SK-N-SH (cell line): ENCODE data around the gene OSBPL2. TPM values are rescaled to one million over a fixed set of nuclear protein-coding genes. Genes with fewer than 3 reads are reported as not detected.

Source experiments
- CTCF ChIA-PET: fragments of 300-600, 350-600 bp; formaldehyde crosslinking; extraction: SDS; loops from one replicate; lab custom pipeline; 2021; lab: Yijun Ruan, JAX
- POLR2A ChIA-PET: fragments of 350-600 bp; sonication (Branson Sonifier 250); formaldehyde crosslinking; extraction: SDS; loops from one replicate; lab custom pipeline; 2020; ENCODE audit warnings: antibody characterized with exemption, inconsistent platforms; lab: Yijun Ruan, JAX
- DNase-seq: peaks from one replicate; pipeline ENCODE4 v3.0.0; 2012
- H2AFZ ChIP-seq: fragments of 200-600 bp; sonication (generic); 2 replicates; pipeline ENCODE4 v1.8.1; 2016; ENCODE audit warnings: antibody characterized with exemption, mild to moderate bottlenecking, low read depth
- H3F3A ChIP-seq: fragments of 200-600 bp; sonication (generic); replicated peaks from 2 replicates; pipeline ENCODE3; 2016; ENCODE audit warnings: antibody characterized with exemption, mild to moderate bottlenecking; ENCODE audit not compliant: insufficient read depth
- H3K27ac ChIP-seq, 2 experiments: fragments of 200-500 bp in 1 of 2; fragments of 200-600 bp in 1 of 2; sonication (Bioruptor generic) in 1 of 2; sonication (generic), shearing (Covaris generic) in 1 of 2; 2 replicates each; pipeline versions ENCODE4 v1.5.1 to v1.6.1; 2014 to 2016; ENCODE audit warnings: low read depth in 2 of 2, inconsistent platforms in 1 of 2, low read length in 1 of 2, mild to moderate bottlenecking in 1 of 2, mixed read lengths in 1 of 2
- H3K27me3 ChIP-seq: fragments of 200-600 bp; sonication (generic), shearing (Covaris generic); 2 replicates; pipeline ENCODE4 v1.6.1; 2016; ENCODE audit warnings: mixed run types; ENCODE audit not compliant: insufficient read depth
- H3K36me3 ChIP-seq, 2 experiments: fragments of 200-500 bp in 1 of 2; fragments of 200-600 bp in 1 of 2; sonication (Bioruptor generic) in 1 of 2; sonication (generic) in 1 of 2; replicated peaks in 1 of 2; 2 replicates each; pipeline versions ENCODE3 to v1.5.1; 2014 to 2016; ENCODE audit warnings: low read length in 1 of 2, mild to moderate bottlenecking in 1 of 2; ENCODE audit not compliant: insufficient read depth in 2 of 2, control insufficient read depth in 1 of 2
- H3K4me1 ChIP-seq, 2 experiments: fragments of 200-500 bp in 1 of 2; fragments of 200-600 bp in 1 of 2; sonication (Bioruptor generic) in 1 of 2; sonication (generic), shearing (Covaris generic) in 1 of 2; 2 replicates each; pipeline versions ENCODE4 v1.5.1 to v1.6.1; 2014 to 2016; ENCODE audit warnings: low read depth in 1 of 2, low read length in 1 of 2, mixed run types in 1 of 2; ENCODE audit not compliant: insufficient read depth in 2 of 2, control insufficient read depth in 1 of 2
- H3K4me2 ChIP-seq: fragments of 200-600 bp; sonication (generic), shearing (Covaris generic); 2 replicates; pipeline ENCODE4 v1.6.1; 2017; ENCODE audit warnings: mixed run types
- H3K4me3 ChIP-seq, 2 experiments: fragments of 200-500 bp in 1 of 2; fragments of 200-600 bp in 1 of 2; sonication (Bioruptor generic) in 1 of 2; sonication (generic), shearing (Covaris generic) in 1 of 2; 2 replicates each; pipeline versions ENCODE4 v1.5.1 to v1.8.1; 2014 to 2016; ENCODE audit warnings: low read depth in 2 of 2, inconsistent platforms in 1 of 2, low read length in 1 of 2, mild to moderate bottlenecking in 1 of 2, mixed read lengths in 1 of 2, moderate library complexity in 1 of 2
- H3K79me2 ChIP-seq: fragments of 200-600 bp; sonication (generic); 2 replicates; pipeline ENCODE4 v1.8.1; 2017; ENCODE audit warnings: mild to moderate bottlenecking; ENCODE audit not compliant: insufficient read depth
- H3K9ac ChIP-seq: fragments of 200-600 bp; sonication (generic); 2 replicates; pipeline ENCODE4 v1.6.1; 2017; ENCODE audit warnings: mixed run types
- H3K9me2 ChIP-seq: fragments of 200-600 bp; sonication (generic); 2 replicates; pipeline ENCODE4 v1.6.1; 2017; ENCODE audit warnings: mixed run types
- H3K9me3 ChIP-seq: fragments of 200-600 bp; sonication (generic); 2 replicates; pipeline ENCODE4 v1.6.1; 2017; ENCODE audit warnings: mixed run types, mild to moderate bottlenecking, moderate library complexity
- H4K20me1 ChIP-seq: fragments of 200-600 bp; sonication (generic); 2 replicates; pipeline ENCODE4 v1.6.1; 2017; ENCODE audit warnings: mild to moderate bottlenecking, mixed run types; ENCODE audit not compliant: insufficient read depth
- CHD2 ChIP-seq: fragments of 150-350 bp; IDR thresholded peaks from 2 replicates; pipeline ENCODE4 v1.6.1; 2018; ENCODE audit warnings: low read length; ENCODE audit not compliant: partially characterized antibody
- ELF1 ChIP-seq: IDR thresholded peaks from 2 replicates; pipeline ENCODE4 v1.4.0; 2012
- FOSL2 ChIP-seq: IDR thresholded peaks from 2 replicates; pipeline ENCODE4 v1.4.0; 2012; ENCODE audit warnings: low read depth, mild to moderate bottlenecking, moderate library complexity, borderline replicate concordance
- GATA2 ChIP-seq: sonication (generic); formaldehyde crosslinking; IDR thresholded peaks from 2 replicates; pipeline ENCODE4 v1.5.0; 2020; ENCODE audit warnings: mild to moderate bottlenecking, missing genetic modification reagents
- JUND ChIP-seq: IDR thresholded peaks from 2 replicates; pipeline ENCODE4 v1.4.0; 2012
- NFIC ChIP-seq: IDR thresholded peaks from 2 replicates; pipeline ENCODE4 v1.4.0; 2012; ENCODE audit warnings: borderline replicate concordance
- POLR2AphosphoS5 ChIP-seq: IDR thresholded peaks from 2 replicates; pipeline ENCODE4 v1.6.1; 2012; ENCODE audit warnings: low read depth, low read length
- RAD21 ChIP-seq: IDR thresholded peaks from 2 replicates; pipeline ENCODE4 v1.6.1; 2012; ENCODE audit warnings: mild to moderate bottlenecking, low read length
- RCOR1 ChIP-seq: fragments of 150-350 bp; IDR thresholded peaks from 2 replicates; pipeline ENCODE4 v1.6.1; 2017; ENCODE audit warnings: antibody characterized with exemption, low read length
- SIN3A ChIP-seq: IDR thresholded peaks from 2 replicates; pipeline ENCODE4 v1.6.1; 2012; ENCODE audit warnings: low read depth, mild to moderate bottlenecking, low read length, moderate library complexity, borderline replicate concordance
- SMC3 ChIP-seq: IDR thresholded peaks from 2 replicates; pipeline ENCODE4 v1.6.1; 2012; ENCODE audit warnings: low read depth, low read length, improper control_type of control experiment
- YY1 ChIP-seq: IDR thresholded peaks from 2 replicates; pipeline ENCODE4 v1.4.0; 2012; ENCODE audit warnings: low read depth, mild to moderate bottlenecking
- WGBS: methylation state at CpG from one replicate; pipeline ENCODE4 v1.1.6; 2017; ENCODE audit warnings: low lambda C conversion rate; 5-methylcytosine and 5-hydroxymethylcytosine counted together
- polyA plus RNA-seq, 3 experiments: library from polyadenylated mRNA; depleted of rRNA; stranded (reverse); fragments of >200 nt; gene quantifications; 2 replicates each; pipeline ENCODE4 v1.2.3, GENCODE V29; 2012
- TF ChIP-seq, protein P1 (sequence below): fragments of 150-350 bp; IDR thresholded peaks from 2 replicates; pipeline ENCODE4 v1.6.1; 2017; ENCODE audit warnings: antibody characterized with exemption, low read length, low read depth, borderline replicate concordance
- TF ChIP-seq, protein P2 (sequence below): IDR thresholded peaks from 2 replicates; pipeline ENCODE4 v1.4.0; 2012; ENCODE audit warnings: low read depth, borderline replicate concordance
- TF ChIP-seq, protein P3 (sequence below): fragments of 150-350 bp; IDR thresholded peaks from 2 replicates; pipeline ENCODE4 v1.6.1; 2016; ENCODE audit warnings: mild to moderate bottlenecking, low read depth, low read length

Gene OSBPL2
- polyA plus RNA-seq, 1 of the 3 experiments (the other 2 are of a cell fraction): 17.7 TPM

GRCh38 chr20:62307226-62308101, 69.1 kb downstream of the OSBPL2 start (continued):
- TF ChIP-seq, protein P1, sequence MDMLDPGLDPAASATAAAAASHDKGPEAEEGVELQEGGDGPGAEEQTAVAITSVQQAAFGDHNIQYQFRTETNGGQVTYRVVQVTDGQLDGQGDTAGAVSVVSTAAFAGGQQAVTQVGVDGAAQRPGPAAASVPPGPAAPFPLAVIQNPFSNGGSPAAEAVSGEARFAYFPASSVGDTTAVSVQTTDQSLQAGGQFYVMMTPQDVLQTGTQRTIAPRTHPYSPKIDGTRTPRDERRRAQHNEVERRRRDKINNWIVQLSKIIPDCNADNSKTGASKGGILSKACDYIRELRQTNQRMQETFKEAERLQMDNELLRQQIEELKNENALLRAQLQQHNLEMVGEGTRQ: no peak
- TF ChIP-seq NFIC (no peak), SIN3A (no peak)

GRCh38 chr20:62308102-62308822, 69.9 kb downstream of the OSBPL2 start:
- no peaks in the 10 kb centered on the region for H3K9me3 ChIP-seq
- H2AFZ ChIP-seq: no peak overlapping the region
- TF ChIP-seq NFIC (no peak), SMC3 (no peak), POLR2AphosphoS5 (no peak), FOSL2 (no peak), CHD2 (no peak)
- TF ChIP-seq, protein P1: no peak
- H3K9ac ChIP-seq: no peak overlapping the region
- H3K4me3 ChIP-seq: no peak overlapping the region
- peaks cover 39% of the 10 kb centered on the region for H3K79me2 ChIP-seq
- POLR2A ChIA-PET: no interaction called here
- no peaks in the 10 kb centered on the region for H3K9me2 ChIP-seq
- peaks cover 7 to 26% of the 10 kb centered on the region in 2 experiments; a peak in 2 of 4 replicates for H3K4me1 ChIP-seq
- H3K36me3 ChIP-seq: peaks cover 5 to 85% of the 10 kb centered on the region in 2 experiments
- CTCF ChIA-PET: interaction anchor here (0.9 to 4.8 kb wide), 2 partner anchors 60 to 74 kb away, joined by 3 to 28 read pairs; no protein-coding TSS in a partner anchor
- WGBS: 96% methylated on average over 17 of the region's 29 CpGs
- H3K27me3 ChIP-seq: no peaks in the 10 kb centered on the region
- H4K20me1 ChIP-seq: peaks cover 53% of the 10 kb centered on the region
- no peak overlapping the region; a peak in 1 of 4 replicates for H3K27ac ChIP-seq
- no peak for DNase-seq
- peaks cover 13% of the 10 kb centered on the region for H3F3A ChIP-seq
- no peak overlapping the region for H3K4me2 ChIP-seq

- H2AFZ ChIP-seq: no peak overlapping the region
- H4K20me1 ChIP-seq: peaks cover 42% of the 10 kb centered on the region
- peaks cover 28% of the 10 kb centered on the region for H3K79me2 ChIP-seq
- H3K4me3 ChIP-seq: no peak overlapping the region
- no peak overlapping the region for H3K4me2 ChIP-seq
- H3K27ac ChIP-seq: no peak overlapping the region
- peaks cover 13% of the 10 kb centered on the region for H3F3A ChIP-seq
- 73% methylated on average over 12 of the region's 26 CpGs for WGBS
- H3K36me3 ChIP-seq: peaks cover 0 to 91% of the 10 kb centered on the region in 2 experiments
- no peaks in the 10 kb centered on the region for H3K9me2 ChIP-seq
- H3K9me3 ChIP-seq: no peaks in the 10 kb centered on the region
- no peak for DNase-seq
- peaks cover 6 to 17% of the 10 kb centered on the region in 2 experiments; a peak in 2 of 4 replicates for H3K4me1 ChIP-seq
- H3K27me3 ChIP-seq: no peaks in the 10 kb centered on the region
- CTCF ChIA-PET: interaction anchor here (1.8 to 4.8 kb wide), 2 partner anchors 73 kb away, joined by 5 to 28 read pairs; no protein-coding TSS in a partner anchor
- H3K9ac ChIP-seq: no peak overlapping the region
- POLR2A ChIA-PET: no interaction called here
- TF ChIP-seq ELF1 (no peak), FOSL2 (no peak), CHD2 (no peak), NFIC (no peak), YY1 (no peak), JUND (no peak), GATA2 (CRISPR knock-in tag) (no peak), RCOR1 (no peak), RAD21 (no peak), SMC3 (no peak)
- TF ChIP-seq, protein P2, sequence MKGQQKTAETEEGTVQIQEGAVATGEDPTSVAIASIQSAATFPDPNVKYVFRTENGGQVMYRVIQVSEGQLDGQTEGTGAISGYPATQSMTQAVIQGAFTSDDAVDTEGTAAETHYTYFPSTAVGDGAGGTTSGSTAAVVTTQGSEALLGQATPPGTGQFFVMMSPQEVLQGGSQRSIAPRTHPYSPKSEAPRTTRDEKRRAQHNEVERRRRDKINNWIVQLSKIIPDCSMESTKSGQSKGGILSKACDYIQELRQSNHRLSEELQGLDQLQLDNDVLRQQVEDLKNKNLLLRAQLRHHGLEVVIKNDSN: no peak
- TF ChIP-seq, protein P1: no peak
- TF ChIP-seq, protein P3, sequence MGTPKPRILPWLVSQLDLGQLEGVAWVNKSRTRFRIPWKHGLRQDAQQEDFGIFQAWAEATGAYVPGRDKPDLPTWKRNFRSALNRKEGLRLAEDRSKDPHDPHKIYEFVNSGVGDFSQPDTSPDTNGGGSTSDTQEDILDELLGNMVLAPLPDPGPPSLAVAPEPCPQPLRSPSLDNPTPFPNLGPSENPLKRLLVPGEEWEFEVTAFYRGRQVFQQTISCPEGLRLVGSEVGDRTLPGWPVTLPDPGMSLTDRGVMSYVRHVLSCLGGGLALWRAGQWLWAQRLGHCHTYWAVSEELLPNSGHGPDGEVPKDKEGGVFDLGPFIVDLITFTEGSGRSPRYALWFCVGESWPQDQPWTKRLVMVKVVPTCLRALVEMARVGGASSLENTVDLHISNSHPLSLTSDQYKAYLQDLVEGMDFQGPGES: no peak
Measured at GRCh38 chr20:62309198-62309944, 71.0 kb downstream of the OSBPL2 start.
